Right renal cortex interstitium (tissue), 3 donors: ENCODE data around the gene DLGAP4. TPM values are rescaled to one million over a fixed set of nuclear protein-coding genes. Genes with fewer than 3 reads are reported as not detected.

ENCODE experiments used
- DNase-seq, 3 donors: peaks; one replicate each; pipeline ENCODE4 v3.0.0-alpha.2; 2013; ENCODE audit warnings: low read depth in 3 of 3, low spot score in 2 of 3
- polyA plus RNA-seq, 3 donors: library from polyadenylated mRNA; unstranded; fragments of 120-200 nt; gene quantifications; one replicate each; pipeline ENCODE4 v1.2.1, GENCODE V29; 2013; ENCODE audit not compliant: insufficient read length in 3 of 3

DLGAP4 gene
- polyA plus RNA-seq, 3 donors, result 42.9 to 49.1 (median 48.1) TPM

GRCh38 chr20:36399147-36399968 lies 93.2 kb downstream of the DLGAP4 start:
- DNase-seq, result no peak

DNA sequence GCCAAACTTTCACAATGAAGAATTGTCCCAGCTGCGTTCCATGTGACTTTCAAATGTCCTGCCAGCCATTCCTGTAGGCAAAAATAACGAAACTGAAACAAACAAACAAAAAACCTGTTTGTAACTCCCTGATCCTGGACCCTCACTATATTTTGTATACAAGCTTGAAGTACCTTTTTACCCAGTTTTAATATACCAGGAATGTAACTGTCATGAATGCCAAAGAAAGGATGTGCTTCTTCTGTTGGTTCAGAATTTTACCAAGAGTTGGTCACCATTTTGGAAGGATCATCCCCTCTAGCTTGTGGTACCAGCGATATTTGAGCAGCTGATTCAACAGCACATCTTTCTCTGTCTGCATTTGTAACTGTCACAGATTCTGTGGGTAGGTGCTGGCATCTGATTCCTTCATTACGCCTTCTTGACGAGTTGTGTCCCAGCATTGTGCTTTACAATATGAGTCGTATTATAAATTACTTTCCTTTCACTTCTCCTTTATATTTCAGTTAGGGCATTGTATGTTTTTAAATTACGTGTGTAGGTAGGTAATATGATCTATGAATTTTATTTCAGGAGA lies 93.9 kb downstream of the DLGAP4 start:
- no peak for DNase-seq

DNA sequence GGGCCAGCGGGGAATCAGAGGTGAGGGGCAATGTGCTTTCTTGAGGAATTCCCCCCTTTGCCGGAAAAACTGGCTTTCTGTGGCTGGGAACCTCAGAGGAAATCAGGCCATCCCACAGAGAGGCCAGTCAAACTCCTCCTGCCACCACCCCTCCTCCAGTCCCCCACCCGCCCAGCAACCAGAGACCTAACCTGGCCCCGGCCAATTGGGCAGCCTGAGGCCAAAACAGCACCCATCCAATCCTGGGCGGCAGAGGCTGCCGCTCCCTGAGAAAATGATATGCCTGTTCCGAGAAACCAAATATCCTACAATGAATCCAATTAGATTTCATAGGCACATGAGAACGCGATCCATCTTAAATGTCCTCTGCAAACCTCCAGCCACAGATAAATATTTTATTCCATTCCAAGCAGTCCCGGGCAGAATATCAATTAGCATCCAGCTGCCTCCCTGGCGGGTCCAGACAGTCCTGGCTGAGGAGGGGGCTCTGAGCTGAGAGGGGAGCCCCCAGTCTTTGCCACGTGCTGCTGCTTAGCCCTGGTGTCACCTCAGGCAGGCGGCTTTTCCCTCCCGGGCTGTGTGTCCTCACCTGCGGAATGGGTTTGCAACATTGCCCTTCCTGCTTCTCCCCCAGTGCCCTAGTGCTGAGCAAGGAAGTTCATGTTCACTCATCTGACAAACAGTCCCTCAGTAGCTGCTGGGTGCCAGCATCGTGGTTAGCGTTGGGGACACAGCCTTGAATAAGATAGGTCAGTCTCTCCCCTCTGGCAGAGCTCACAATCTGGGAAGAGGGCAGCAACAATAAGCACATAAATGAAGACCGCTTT lies 95.0 kb downstream of the DLGAP4 start:
- DNase-seq, result no peak

DNA sequence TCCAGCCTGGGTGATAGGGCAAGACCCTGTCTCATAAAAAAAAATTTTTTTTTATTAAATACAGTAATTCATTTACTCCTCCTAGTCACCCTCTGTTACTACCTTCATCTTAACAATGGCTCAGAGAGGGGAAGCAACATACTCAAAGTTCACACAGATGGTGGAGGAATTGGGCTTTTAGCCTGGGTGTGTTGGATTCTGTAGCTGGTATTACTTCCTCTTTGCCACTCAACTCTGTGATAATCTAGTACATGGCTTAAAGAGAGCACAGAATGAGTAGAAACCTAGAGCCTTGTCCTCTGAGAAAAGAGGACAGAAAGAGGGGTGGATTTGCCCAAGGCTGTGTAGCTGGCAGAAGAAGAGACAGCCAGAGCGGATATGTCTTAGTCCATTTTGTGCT lies 96.6 kb downstream of the DLGAP4 start:
- DNase-seq, result no peak

DNA sequence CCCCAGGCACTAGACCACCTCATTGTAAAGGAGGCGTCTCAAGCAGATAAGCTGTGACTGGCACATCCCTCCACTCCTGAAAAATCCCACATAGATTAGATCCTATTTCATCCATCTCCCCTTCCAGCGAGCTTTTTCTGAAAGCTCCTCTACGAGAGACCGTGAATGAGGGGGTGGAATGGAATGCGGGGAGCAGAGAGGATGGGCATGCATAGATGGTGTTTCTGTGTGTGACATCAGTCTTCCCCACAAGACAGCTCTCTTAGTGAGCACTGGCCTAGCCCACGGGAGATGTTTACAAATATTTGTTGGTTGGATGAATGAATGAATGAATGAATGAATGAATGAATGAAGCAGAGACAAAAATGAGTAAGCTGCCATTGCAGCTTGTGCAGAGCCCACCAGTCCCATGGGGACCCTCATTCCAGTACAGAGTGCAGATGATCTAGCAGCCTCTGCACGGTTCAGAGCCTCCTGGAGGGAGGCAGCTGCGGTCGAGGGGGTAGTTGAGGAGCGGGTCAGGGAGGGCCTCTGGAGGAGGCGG lies 98.4 kb downstream of the DLGAP4 start:
- no peak for DNase-seq

DNA sequence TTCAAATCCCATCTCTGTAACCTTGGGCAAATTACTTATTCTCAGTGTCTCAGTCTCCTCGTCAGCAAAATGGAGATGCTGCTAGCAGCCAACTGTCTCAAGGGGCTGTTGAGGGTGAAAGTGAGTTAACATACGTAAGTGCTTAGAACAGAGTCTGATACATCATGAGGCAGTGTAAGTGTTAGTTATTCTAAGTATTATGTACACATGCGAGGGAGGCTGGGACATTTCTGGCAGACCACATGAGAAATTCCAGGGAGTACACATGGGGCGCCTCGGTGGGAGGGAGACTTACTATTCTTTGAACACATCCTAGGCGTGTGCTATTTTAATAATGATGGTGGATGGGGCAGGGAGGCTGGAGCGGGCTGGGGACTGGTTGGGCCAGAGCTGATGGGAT lies 99.1 kb downstream of the DLGAP4 start:
- DNase-seq, result no peak

DNA sequence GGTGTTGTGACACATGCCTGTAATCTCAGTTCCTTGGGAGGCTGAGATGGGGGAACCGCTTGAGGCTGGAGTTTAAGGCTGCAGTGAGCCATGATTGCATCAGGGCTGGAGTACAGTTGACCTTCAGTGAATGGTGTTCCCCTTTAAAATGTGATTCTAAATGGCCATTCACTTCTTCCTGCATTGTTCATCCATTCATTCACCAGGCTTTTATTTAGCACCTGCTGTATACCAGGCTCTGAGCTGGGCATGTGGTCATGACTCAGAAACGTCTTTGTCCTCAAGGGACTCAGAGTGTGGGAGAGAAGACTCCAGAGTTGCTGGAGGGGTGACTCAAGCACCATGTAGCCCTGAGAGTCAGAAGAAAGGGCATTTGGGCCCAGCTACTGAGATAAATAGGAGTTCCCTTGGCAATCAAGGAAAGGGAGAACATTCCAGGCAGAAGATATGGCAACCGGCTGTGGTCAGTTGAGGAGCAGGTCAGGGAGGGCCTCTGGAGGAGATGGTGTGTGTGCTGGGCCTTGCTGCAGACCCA lies 101.1 kb downstream of the DLGAP4 start:
- no peak for DNase-seq

- no peak for DNase-seq
Observed at GRCh38 chr20:36408219-36408618, 102.1 kb downstream of the DLGAP4 start.

DNA sequence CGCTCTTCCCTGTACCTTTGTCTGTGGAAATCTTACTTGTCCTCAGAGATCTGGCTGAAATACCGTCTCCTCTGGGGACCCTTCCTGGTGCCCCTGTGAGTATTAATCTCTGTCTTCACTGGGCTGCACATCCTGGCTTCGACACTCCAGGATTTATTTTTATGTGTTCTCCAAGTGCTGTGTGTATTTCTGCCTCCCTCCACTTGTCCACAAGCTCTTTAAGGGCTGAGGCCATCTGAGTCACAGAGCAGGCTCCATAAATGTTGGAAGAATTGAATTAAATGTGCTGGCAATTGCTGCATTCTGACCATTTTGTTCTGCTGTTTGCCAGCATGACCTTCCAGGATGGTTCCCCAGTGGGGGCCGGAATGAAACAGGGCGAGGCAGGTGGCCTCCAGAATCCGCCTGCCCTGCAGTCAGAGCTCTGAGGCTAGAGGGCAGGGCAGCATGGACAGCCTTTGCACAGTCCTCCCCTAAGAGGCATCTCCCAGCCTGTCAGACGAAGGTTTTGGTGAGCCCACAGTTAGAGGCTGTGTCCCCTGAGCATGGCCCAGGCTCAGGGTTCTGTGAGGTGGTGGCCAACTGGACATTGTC lies 105.8 kb downstream of the DLGAP4 start:
- DNase-seq, result no peak

DNA sequence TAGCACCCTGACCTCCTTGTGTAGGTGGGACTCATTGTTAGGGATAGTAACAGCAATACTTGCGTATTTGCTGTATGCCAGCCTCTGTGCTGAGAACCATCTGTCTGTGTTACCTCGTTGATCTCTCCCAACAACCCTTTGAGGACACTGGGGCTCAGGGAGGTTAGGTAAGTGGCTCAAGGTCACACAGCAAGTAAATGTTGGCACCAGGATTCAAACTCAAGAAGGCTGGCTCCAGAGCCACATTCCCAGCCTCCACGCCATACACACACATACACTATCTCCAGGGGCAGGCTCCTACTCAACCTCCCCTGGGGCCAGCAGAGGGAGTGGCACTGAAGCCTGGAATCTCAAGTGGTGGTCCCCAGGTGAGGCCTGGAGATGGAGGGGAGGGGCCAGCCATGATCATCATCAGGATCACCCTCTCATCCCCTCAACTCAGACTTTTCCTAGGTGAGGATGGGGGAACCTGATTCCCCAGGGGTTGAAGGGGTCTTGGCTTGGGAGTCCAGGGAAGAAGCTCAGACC lies 109.4 kb downstream of the DLGAP4 start:
- DNase-seq, result no peak

DNA sequence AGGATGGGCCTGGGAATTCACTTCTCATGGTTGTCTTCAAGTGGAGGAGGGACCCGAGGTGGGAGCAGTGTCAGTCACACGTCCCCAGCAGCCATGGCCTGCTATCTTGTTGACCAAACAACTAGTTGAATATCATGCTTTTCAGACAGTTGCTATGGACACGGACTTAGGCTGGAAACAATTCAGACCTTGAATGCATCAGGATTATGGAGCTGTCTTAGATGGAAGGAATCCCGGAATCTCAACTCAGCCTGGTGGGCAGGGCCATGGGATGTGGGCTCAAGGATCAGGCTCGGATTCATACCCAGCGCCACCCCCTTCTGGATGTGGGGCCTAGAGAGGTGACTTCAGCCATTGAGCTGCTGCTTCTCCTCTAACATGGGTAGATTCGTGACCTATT lies 112.6 kb downstream of the DLGAP4 start:
- no peak for DNase-seq

- DNase-seq, result no peak
Observed at GRCh38 chr20:36421641-36422040, 115.5 kb downstream of the DLGAP4 start.

- no peak for DNase-seq
Observed at GRCh38 chr20:36424314-36424713, 118.2 kb downstream of the DLGAP4 start.

- DNase-seq, result no peak
Observed at GRCh38 chr20:36425166-36425565, 119.0 kb downstream of the DLGAP4 start.

DNA sequence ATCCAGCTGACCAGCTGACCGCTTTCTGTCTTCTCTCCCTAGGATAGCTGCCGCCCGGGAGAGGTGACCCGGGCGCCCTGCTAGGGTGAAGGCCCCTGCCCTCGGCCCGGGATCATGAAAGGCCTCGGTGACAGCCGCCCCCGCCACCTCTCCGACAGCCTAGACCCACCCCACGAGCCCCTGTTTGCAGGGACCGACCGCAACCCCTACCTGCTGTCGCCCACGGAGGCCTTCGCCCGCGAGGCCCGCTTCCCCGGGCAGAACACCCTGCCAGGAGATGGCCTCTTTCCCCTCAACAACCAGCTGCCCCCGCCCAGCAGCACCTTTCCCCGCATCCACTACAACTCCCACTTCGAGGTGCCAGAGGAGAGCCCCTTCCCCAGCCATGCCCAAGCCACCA lies 125.5 kb downstream of the DLGAP4 start:
- no peak for DNase-seq

DNA sequence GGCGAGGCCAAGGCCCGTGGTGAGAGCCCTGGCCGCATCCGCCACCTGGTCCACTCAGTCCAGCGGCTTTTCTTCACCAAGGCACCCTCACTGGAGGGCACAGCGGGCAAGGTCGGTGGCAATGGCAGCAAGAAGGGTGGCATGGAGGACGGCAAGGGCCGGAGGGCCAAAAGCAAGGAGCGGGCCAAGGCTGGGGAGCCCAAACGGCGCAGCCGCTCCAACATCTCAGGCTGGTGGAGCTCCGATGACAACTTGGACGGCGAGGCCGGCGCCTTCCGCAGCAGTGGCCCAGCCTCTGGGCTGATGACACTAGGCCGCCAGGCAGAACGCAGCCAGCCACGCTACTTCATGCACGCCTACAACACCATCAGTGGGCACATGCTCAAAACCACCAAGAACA lies 126.0 kb downstream of the DLGAP4 start:
- DNase-seq, result no peak

GRCh38 chr20:36434383-36434782 lies 128.2 kb downstream of the DLGAP4 start:
- DNase-seq, result no peak

DNA sequence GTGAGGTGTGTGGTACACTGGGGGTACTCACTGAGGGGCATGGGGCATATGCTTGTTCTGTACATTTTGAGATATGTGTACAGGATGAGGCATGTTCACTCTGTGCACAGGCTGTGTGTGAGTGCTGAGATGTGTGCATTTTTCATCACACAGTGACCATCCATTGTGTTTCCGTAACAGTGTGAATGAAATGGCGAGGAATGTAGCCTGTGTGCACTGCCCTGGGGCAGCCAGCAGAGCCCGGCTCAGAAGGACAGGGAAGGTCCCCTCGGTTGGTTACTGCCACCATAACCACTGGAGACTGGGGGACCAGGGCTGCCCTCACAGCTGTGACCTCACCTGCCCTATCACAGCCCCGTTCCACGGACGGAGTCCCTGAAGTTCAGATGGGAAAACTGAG lies 129.0 kb downstream of the DLGAP4 start:
- DNase-seq, result no peak

DNA sequence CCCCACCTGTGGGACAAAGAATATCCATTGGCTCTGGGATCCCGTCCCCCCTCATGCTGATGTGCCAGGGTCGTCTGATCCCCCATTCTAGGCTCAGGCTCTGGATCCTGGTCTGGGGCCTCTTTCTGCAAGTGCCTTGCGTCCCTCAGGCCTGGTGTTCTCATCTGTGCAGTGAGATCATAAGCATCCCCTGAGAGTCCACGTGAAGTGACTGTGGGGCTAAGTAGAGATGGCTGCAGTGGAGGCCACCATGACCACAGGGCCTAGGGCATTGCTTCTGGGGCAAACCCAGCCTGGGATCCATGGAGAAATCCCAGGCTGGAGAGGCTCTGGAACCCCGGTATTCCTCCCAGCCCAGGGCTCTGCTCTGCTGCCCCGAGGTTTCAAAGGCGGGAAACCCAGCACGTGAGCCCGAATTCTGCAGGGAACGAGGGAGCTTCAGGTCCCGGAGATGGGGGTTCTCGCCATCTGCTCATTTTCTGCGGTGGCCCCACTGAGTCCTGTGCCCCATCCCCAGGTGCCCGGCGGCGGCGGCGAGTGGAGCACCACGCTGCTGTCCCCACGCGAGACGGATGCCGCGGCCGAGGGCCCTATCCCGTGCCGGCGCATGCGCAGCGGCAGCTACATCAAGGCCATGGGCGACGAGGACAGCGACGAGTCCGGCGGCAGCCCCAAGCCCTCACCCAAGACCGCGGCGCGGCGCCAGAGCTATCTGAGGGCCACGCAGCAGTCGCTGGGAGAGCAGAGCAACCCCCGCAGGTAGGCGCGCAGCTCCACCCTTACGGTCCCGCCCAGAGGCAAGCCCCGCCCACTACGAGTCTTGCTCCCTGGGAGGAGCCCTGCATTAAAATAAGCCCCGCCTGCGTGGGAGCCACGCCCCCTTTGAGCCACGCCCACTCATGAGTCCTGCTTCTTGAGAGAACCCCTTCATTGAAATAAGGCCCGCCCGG lies 129.7 kb downstream of the DLGAP4 start:
- peak in 1 of 3 donors; percentile 25 for DNase-seq
